Activated T-cell treated with anti-CD3 and anti-CD28 coated beads, Interleukin-2, amount 50 U/mL, for 24 hours (primary cell): Measurements from ENCODE around the gene NPL.

ENCODE experiments used
- DNase-seq: peaks from one replicate; pipeline ENCODE4 v3.0.0-alpha.2; 2020
- H3K27ac Mint-ChIP-seq: 2 replicates; pipeline ENCODE4 v1.8.0; 2020; ENCODE audit warnings: mild to moderate bottlenecking, mixed read lengths
- H3K27me3 Mint-ChIP-seq: 2 replicates; pipeline ENCODE4 v1.8.0; 2020; ENCODE audit warnings: mixed read lengths
- H3K36me3 Mint-ChIP-seq: 2 replicates; pipeline ENCODE4 v1.8.0; 2020; ENCODE audit warnings: low read depth, mixed read lengths
- H3K4me1 Mint-ChIP-seq: 2 replicates; pipeline ENCODE4 v1.8.0; 2020; ENCODE audit warnings: low read depth, mixed read lengths
- H3K4me3 Mint-ChIP-seq: 2 replicates; pipeline ENCODE4 v1.8.0; 2020; ENCODE audit warnings: mild to moderate bottlenecking, moderate library complexity, mixed read lengths
- H3K9me3 Mint-ChIP-seq: 2 replicates; pipeline ENCODE4 v1.8.0; 2020; ENCODE audit warnings: mixed read lengths

The NPL gene

GRCh38 chr1:182791281-182792179 is 2.0 kb downstream of the NPL start:
- Mint-ChIP-seq H3K9me3 (no peaks in the 10 kb centered on the region), H3K4me1 (peaks cover 20% of the 10 kb centered on the region), H3K27me3 (no peaks in the 10 kb centered on the region), H3K27ac (no peak overlapping the region), H3K4me3 (no peak overlapping the region), H3K36me3 (peaks cover 15% of the 10 kb centered on the region)
- no peak for DNase-seq

GRCh38 chr1:182794091-182794490 is 4.5 kb downstream of the NPL start:
- H3K36me3 Mint-ChIP-seq: peaks cover 23% of the 10 kb centered on the region
- DNase-seq: no peak
- H3K27me3 Mint-ChIP-seq: no peaks in the 10 kb centered on the region
- no peak overlapping the region for H3K27ac Mint-ChIP-seq
- no peak overlapping the region for H3K4me3 Mint-ChIP-seq
- peaks cover 16% of the 10 kb centered on the region for H3K4me1 Mint-ChIP-seq
- no peaks in the 10 kb centered on the region for H3K9me3 Mint-ChIP-seq

- Mint-ChIP-seq H3K36me3 (peaks cover 23% of the 10 kb centered on the region), H3K27ac (no peak overlapping the region), H3K9me3 (no peaks in the 10 kb centered on the region), H3K4me1 (peaks cover 11% of the 10 kb centered on the region), H3K4me3 (no peak overlapping the region), H3K27me3 (no peaks in the 10 kb centered on the region)
- no peak for DNase-seq
Observed at GRCh38 chr1:182794676-182795201, 5.2 kb downstream of the NPL start.

- peaks cover 6% of the 10 kb centered on the region for H3K4me1 Mint-ChIP-seq
- DNase-seq: no peak
- H3K27me3 Mint-ChIP-seq: no peaks in the 10 kb centered on the region
- H3K4me3 Mint-ChIP-seq: no peak overlapping the region
- H3K9me3 Mint-ChIP-seq: no peaks in the 10 kb centered on the region
- no peak overlapping the region for H3K27ac Mint-ChIP-seq
- H3K36me3 Mint-ChIP-seq: peaks cover 23% of the 10 kb centered on the region
Observed at GRCh38 chr1:182795563-182796228, 6.1 kb downstream of the NPL start.

- no peaks in the 10 kb centered on the region for H3K9me3 Mint-ChIP-seq
- H3K4me1 Mint-ChIP-seq: no peaks in the 10 kb centered on the region
- DNase-seq: no peak
- no peak overlapping the region for H3K27ac Mint-ChIP-seq
- no peaks in the 10 kb centered on the region for H3K27me3 Mint-ChIP-seq
- no peak overlapping the region for H3K4me3 Mint-ChIP-seq
- peaks cover 41% of the 10 kb centered on the region for H3K36me3 Mint-ChIP-seq
Observed at GRCh38 chr1:182802006-182802803, 12.6 kb downstream of the NPL start.

GRCh38 chr1:182803846-182804245 is 14.3 kb downstream of the NPL start:
- no peak for DNase-seq
- H3K36me3 Mint-ChIP-seq: peaks cover 40% of the 10 kb centered on the region

GRCh38 chr1:182806015-182806678 is 16.6 kb downstream of the NPL start:
- Mint-ChIP-seq H3K4me3 (no peak overlapping the region), H3K27me3 (no peaks in the 10 kb centered on the region), H3K27ac (no peak overlapping the region), H3K9me3 (no peaks in the 10 kb centered on the region), H3K36me3 (peaks cover 43% of the 10 kb centered on the region), H3K4me1 (no peaks in the 10 kb centered on the region)
- no peak for DNase-seq

More at GRCh38 chr1:182803846-182804245, 14.3 kb downstream of the NPL start:
- H3K4me3 Mint-ChIP-seq: no peak overlapping the region
- H3K4me1 Mint-ChIP-seq: no peaks in the 10 kb centered on the region
- no peaks in the 10 kb centered on the region for H3K9me3 Mint-ChIP-seq
- no peak overlapping the region for H3K27ac Mint-ChIP-seq
- no peaks in the 10 kb centered on the region for H3K27me3 Mint-ChIP-seq

GRCh38 chr1:182807907-182808306 is 18.3 kb downstream of the NPL start:
- no peaks in the 10 kb centered on the region for H3K27me3 Mint-ChIP-seq
- H3K4me3 Mint-ChIP-seq: no peak overlapping the region
- H3K4me1 Mint-ChIP-seq: no peaks in the 10 kb centered on the region

GRCh38 chr1:182809414-182809957 is 19.9 kb downstream of the NPL start:
- H3K4me3 Mint-ChIP-seq: no peak overlapping the region
- no peaks in the 10 kb centered on the region for H3K27me3 Mint-ChIP-seq
- no peaks in the 10 kb centered on the region for H3K4me1 Mint-ChIP-seq
- no peak overlapping the region for H3K27ac Mint-ChIP-seq
- H3K9me3 Mint-ChIP-seq: no peaks in the 10 kb centered on the region
- no peak for DNase-seq
- peaks cover 38% of the 10 kb centered on the region for H3K36me3 Mint-ChIP-seq

More at GRCh38 chr1:182807907-182808306, 18.3 kb downstream of the NPL start:
- no peak for DNase-seq
- Mint-ChIP-seq H3K36me3 (peaks cover 45% of the 10 kb centered on the region), H3K27ac (no peak overlapping the region), H3K9me3 (no peaks in the 10 kb centered on the region)

- peaks cover 34% of the 10 kb centered on the region for H3K36me3 Mint-ChIP-seq
- DNase-seq: no peak
Observed at GRCh38 chr1:182811975-182812722, 22.6 kb downstream of the NPL start.

GRCh38 chr1:182816863-182817262 is 27.3 kb downstream of the NPL start:
- DNase-seq: no peak
- Mint-ChIP-seq H3K27me3 (no peaks in the 10 kb centered on the region), H3K36me3 (peaks cover 58% of the 10 kb centered on the region), H3K9me3 (no peaks in the 10 kb centered on the region), H3K4me3 (no peak overlapping the region), H3K4me1 (peaks cover 4% of the 10 kb centered on the region), H3K27ac (no peak overlapping the region)

More at GRCh38 chr1:182811975-182812722, 22.6 kb downstream of the NPL start:
- Mint-ChIP-seq H3K4me1 (no peaks in the 10 kb centered on the region), H3K4me3 (no peak overlapping the region), H3K27ac (no peak overlapping the region), H3K27me3 (no peaks in the 10 kb centered on the region), H3K9me3 (no peaks in the 10 kb centered on the region)

- Mint-ChIP-seq H3K4me3 (no peak overlapping the region), H3K27me3 (no peaks in the 10 kb centered on the region), H3K36me3 (peaks cover 61% of the 10 kb centered on the region), H3K27ac (no peak overlapping the region), H3K9me3 (no peaks in the 10 kb centered on the region), H3K4me1 (peaks cover 4% of the 10 kb centered on the region)
- no peak for DNase-seq
Observed at GRCh38 chr1:182817802-182818201, 28.2 kb downstream of the NPL start.

GRCh38 chr1:182823220-182823619 is 33.6 kb downstream of the NPL start:
- no peaks in the 10 kb centered on the region for H3K9me3 Mint-ChIP-seq
- H3K4me3 Mint-ChIP-seq: no peak overlapping the region
- H3K36me3 Mint-ChIP-seq: peaks cover 33% of the 10 kb centered on the region
- no peak overlapping the region for H3K27ac Mint-ChIP-seq
- H3K4me1 Mint-ChIP-seq: peaks cover 4% of the 10 kb centered on the region
- no peaks in the 10 kb centered on the region for H3K27me3 Mint-ChIP-seq
- no peak for DNase-seq
